HEK293 (cell line): ENCODE results near the gene GNG14.
A peak's percentile ranks its signal among the peaks of the same experiment; 100 is the strongest.

ENCODE experiments used
- BCL11B ChIP-seq: fragments of 450-650 bp; formaldehyde crosslinking; IDR thresholded peaks from 2 replicates; pipeline ENCODE4 v1.5.1; 2016; ENCODE audit warnings: low read depth, missing biosample characterization, missing genetic modification characterization
- GLIS1 ChIP-seq: fragments of 450-650 bp; formaldehyde crosslinking; IDR thresholded peaks from 2 replicates; pipeline ENCODE4 v1.5.1; 2016; ENCODE audit warnings: missing biosample characterization, missing genetic modification characterization
- KLF8 ChIP-seq: fragments of 450-650 bp; formaldehyde crosslinking; IDR thresholded peaks from 2 replicates; pipeline ENCODE4 v1.5.1; 2016; ENCODE audit warnings: missing biosample characterization, missing genetic modification characterization
- SP3 ChIP-seq: fragments of 450-650 bp; formaldehyde crosslinking; IDR thresholded peaks from 2 replicates; pipeline ENCODE4 v1.5.1; 2016; ENCODE audit warnings: missing biosample characterization, missing genetic modification characterization
- ZBTB17 ChIP-seq: fragments of 450-650 bp; formaldehyde crosslinking; IDR thresholded peaks from 2 replicates; pipeline ENCODE4 v1.5.1; 2016; ENCODE audit warnings: missing biosample characterization, missing genetic modification characterization
- ZFP69B ChIP-seq: fragments of 450-650 bp; formaldehyde crosslinking; IDR thresholded peaks from 2 replicates; pipeline ENCODE4 v1.5.1; 2016; ENCODE audit warnings: missing biosample characterization, missing genetic modification characterization
- ZNF2 ChIP-seq: fragments of 450-650 bp; formaldehyde crosslinking; IDR thresholded peaks from 2 replicates; pipeline ENCODE4 v1.5.1; 2016; ENCODE audit warnings: missing biosample characterization, missing genetic modification characterization
- ZNF555 ChIP-seq: fragments of 450-650 bp; formaldehyde crosslinking; conservative IDR thresholded peaks from 2 replicates; pipeline ENCODE4 v1.5.1; 2017; ENCODE audit warnings: missing biosample characterization, mild to moderate bottlenecking, missing genetic modification characterization, inconsistent platforms
- ZNF558 ChIP-seq: fragments of 450-650 bp; formaldehyde crosslinking; IDR thresholded peaks from 2 replicates; pipeline ENCODE4 v1.5.1; 2016; ENCODE audit warnings: missing biosample characterization, missing genetic modification characterization
- ZNF654 ChIP-seq: fragments of 450-650 bp; formaldehyde crosslinking; IDR thresholded peaks from 2 replicates; pipeline ENCODE4 v1.5.1; 2016; ENCODE audit warnings: low read depth, missing biosample characterization, missing genetic modification characterization
- ZNF664 ChIP-seq: fragments of 450-650 bp; formaldehyde crosslinking; IDR thresholded peaks from 2 replicates; pipeline ENCODE4 v1.5.1; 2016; ENCODE audit warnings: missing biosample characterization, missing genetic modification characterization
- TF ChIP-seq, protein P1 (sequence below): fragments of 450-650 bp; formaldehyde crosslinking; conservative IDR thresholded peaks from 2 replicates; pipeline ENCODE4 v1.5.1; 2016; ENCODE audit warnings: low read depth, missing biosample characterization, missing genetic modification characterization
- TF ChIP-seq, protein P2 (sequence below): fragments of 450-650 bp; formaldehyde crosslinking; IDR thresholded peaks from 2 replicates; pipeline ENCODE4 v1.5.1; 2016; ENCODE audit warnings: missing biosample characterization, missing genetic modification characterization
- TF ChIP-seq, protein P3 (sequence below): fragments of 450-650 bp; formaldehyde crosslinking; conservative IDR thresholded peaks from 2 replicates; pipeline ENCODE4 v1.5.1; 2016; ENCODE audit warnings: low read depth, missing biosample characterization, missing genetic modification characterization
- TF ChIP-seq, protein P4 (sequence below): fragments of 450-650 bp; formaldehyde crosslinking; IDR thresholded peaks from 2 replicates; pipeline ENCODE4 v1.5.1; 2016; ENCODE audit warnings: missing biosample characterization, missing genetic modification characterization
- TF ChIP-seq, protein P5 (sequence below): fragments of 450-650 bp; formaldehyde crosslinking; IDR thresholded peaks from 2 replicates; pipeline ENCODE4 v1.5.1; 2016; ENCODE audit warnings: missing biosample characterization, missing genetic modification characterization
- TF ChIP-seq, protein P6 (sequence below): fragments of 450-650 bp; formaldehyde crosslinking; optimal IDR thresholded peaks from 2 replicates; pipeline ENCODE3; 2016; ENCODE audit warnings: missing biosample characterization, mild to moderate bottlenecking, missing genetic modification characterization

GNG14 gene

DNA sequence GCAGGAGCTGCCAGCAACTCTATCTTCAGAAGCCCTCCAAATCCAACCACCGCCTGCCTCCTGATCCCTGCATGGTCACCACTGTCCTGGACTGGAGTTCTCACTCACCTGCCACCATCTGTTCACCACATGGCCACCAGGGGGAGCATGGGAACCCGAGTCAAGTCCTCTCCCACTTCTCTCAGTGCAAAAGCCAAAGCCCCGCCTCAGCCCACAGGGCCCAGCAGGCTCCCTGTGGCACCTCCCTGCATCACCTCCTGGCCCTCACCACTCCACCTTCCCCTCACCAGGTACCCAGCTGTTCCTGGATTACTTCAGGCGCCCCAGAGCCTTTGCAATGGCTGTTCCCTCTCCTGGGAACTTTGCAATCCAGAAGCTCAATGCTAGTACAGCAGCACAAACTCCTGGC is 11.4 kb upstream of the GNG14 start (continued):
- TF ChIP-seq, protein P1, sequence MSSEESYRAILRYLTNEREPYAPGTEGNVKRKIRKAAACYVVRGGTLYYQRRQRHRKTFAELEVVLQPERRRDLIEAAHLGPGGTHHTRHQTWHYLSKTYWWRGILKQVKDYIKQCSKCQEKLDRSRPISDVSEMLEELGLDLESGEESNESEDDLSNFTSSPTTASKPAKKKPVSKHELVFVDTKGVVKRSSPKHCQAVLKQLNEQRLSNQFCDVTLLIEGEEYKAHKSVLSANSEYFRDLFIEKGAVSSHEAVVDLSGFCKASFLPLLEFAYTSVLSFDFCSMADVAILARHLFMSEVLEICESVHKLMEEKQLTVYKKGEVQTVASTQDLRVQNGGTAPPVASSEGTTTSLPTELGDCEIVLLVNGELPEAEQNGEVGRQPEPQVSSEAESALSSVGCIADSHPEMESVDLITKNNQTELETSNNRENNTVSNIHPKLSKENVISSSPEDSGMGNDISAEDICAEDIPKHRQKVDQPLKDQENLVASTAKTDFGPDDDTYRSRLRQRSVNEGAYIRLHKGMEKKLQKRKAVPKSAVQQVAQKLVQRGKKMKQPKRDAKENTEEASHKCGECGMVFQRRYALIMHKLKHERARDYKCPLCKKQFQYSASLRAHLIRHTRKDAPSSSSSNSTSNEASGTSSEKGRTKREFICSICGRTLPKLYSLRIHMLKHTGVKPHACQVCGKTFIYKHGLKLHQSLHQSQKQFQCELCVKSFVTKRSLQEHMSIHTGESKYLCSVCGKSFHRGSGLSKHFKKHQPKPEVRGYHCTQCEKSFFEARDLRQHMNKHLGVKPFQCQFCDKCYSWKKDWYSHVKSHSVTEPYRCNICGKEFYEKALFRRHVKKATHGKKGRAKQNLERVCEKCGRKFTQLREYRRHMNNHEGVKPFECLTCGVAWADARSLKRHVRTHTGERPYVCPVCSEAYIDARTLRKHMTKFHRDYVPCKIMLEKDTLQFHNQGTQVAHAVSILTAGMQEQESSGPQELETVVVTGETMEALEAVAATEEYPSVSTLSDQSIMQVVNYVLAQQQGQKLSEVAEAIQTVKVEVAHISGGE (tag by site-specific recombination), result no peak
- TF ChIP-seq, protein P2, sequence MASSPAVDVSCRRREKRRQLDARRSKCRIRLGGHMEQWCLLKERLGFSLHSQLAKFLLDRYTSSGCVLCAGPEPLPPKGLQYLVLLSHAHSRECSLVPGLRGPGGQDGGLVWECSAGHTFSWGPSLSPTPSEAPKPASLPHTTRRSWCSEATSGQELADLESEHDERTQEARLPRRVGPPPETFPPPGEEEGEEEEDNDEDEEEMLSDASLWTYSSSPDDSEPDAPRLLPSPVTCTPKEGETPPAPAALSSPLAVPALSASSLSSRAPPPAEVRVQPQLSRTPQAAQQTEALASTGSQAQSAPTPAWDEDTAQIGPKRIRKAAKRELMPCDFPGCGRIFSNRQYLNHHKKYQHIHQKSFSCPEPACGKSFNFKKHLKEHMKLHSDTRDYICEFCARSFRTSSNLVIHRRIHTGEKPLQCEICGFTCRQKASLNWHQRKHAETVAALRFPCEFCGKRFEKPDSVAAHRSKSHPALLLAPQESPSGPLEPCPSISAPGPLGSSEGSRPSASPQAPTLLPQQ, result 0 out of 2 replicates have a peak, but pooled peaks have one; percentile 33
- TF ChIP-seq, protein P3, sequence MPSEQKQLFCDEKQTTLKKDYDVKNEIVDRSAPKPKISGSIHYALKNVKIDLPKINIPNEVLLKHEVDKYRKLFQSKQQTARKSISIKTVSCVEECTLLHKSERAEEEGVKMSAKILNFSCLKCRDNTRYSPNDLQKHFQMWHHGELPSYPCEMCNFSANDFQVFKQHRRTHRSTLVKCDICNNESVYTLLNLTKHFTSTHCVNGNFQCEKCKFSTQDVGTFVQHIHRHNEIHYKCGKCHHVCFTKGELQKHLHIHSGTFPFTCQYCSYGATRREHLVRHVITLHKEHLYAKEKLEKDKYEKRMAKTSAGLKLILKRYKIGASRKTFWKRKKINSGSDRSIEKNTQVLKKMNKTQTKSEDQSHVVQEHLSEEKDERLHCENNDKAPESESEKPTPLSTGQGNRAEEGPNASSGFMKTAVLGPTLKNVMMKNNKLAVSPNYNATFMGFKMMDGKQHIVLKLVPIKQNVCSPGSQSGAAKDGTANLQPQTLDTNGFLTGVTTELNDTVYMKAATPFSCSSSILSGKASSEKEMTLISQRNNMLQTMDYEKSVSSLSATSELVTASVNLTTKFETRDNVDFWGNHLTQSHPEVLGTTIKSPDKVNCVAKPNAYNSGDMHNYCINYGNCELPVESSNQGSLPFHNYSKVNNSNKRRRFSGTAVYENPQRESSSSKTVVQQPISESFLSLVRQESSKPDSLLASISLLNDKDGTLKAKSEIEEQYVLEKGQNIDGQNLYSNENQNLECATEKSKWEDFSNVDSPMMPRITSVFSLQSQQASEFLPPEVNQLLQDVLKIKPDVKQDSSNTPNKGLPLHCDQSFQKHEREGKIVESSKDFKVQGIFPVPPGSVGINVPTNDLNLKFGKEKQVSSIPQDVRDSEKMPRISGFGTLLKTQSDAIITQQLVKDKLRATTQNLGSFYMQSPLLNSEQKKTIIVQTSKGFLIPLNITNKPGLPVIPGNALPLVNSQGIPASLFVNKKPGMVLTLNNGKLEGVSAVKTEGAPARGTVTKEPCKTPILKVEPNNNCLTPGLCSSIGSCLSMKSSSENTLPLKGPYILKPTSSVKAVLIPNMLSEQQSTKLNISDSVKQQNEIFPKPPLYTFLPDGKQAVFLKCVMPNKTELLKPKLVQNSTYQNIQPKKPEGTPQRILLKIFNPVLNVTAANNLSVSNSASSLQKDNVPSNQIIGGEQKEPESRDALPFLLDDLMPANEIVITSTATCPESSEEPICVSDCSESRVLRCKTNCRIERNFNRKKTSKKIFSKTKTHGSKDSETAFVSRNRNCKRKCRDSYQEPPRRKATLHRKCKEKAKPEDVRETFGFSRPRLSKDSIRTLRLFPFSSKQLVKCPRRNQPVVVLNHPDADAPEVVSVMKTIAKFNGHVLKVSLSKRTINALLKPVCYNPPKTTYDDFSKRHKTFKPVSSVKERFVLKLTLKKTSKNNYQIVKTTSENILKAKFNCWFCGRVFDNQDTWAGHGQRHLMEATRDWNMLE (tag by site-specific recombination), result no peak
- TF ChIP-seq, protein P4, sequence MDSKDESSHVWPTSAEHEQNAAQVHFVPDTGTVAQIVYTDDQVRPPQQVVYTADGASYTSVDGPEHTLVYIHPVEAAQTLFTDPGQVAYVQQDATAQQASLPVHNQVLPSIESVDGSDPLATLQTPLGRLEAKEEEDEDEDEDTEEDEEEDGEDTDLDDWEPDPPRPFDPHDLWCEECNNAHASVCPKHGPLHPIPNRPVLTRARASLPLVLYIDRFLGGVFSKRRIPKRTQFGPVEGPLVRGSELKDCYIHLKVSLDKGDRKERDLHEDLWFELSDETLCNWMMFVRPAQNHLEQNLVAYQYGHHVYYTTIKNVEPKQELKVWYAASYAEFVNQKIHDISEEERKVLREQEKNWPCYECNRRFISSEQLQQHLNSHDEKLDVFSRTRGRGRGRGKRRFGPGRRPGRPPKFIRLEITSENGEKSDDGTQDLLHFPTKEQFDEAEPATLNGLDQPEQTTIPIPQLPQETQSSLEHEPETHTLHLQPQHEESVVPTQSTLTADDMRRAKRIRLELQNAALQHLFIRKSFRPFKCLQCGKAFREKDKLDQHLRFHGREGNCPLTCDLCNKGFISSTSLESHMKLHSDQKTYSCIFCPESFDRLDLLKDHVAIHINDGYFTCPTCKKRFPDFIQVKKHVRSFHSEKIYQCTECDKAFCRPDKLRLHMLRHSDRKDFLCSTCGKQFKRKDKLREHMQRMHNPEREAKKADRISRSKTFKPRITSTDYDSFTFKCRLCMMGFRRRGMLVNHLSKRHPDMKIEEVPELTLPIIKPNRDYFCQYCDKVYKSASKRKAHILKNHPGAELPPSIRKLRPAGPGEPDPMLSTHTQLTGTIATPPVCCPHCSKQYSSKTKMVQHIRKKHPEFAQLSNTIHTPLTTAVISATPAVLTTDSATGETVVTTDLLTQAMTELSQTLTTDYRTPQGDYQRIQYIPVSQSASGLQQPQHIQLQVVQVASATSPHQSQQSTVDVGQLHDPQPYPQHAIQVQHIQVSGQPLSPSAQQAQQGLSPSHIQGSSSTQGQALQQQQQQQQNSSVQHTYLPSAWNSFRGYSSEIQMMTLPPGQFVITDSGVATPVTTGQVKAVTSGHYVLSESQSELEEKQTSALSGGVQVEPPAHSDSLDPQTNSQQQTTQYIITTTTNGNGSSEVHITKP (tag by site-specific recombination), result no peak
- TF ChIP-seq, protein P5, sequence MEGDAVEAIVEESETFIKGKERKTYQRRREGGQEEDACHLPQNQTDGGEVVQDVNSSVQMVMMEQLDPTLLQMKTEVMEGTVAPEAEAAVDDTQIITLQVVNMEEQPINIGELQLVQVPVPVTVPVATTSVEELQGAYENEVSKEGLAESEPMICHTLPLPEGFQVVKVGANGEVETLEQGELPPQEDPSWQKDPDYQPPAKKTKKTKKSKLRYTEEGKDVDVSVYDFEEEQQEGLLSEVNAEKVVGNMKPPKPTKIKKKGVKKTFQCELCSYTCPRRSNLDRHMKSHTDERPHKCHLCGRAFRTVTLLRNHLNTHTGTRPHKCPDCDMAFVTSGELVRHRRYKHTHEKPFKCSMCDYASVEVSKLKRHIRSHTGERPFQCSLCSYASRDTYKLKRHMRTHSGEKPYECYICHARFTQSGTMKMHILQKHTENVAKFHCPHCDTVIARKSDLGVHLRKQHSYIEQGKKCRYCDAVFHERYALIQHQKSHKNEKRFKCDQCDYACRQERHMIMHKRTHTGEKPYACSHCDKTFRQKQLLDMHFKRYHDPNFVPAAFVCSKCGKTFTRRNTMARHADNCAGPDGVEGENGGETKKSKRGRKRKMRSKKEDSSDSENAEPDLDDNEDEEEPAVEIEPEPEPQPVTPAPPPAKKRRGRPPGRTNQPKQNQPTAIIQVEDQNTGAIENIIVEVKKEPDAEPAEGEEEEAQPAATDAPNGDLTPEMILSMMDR, result peak; percentile 87
- TF ChIP-seq ZNF664 (tag by site-specific recombination) (no peak), ZNF2 (tag by site-specific recombination) (0 out of 2 replicates have a peak, but pooled peaks have one; percentile 54), KLF8 (tag by site-specific recombination) (peak; percentile 56; the same call in 1 of the 2 replicates), ZBTB17 (tag by site-specific recombination) (0 out of 2 replicates have a peak, but pooled peaks have one; percentile 12), GLIS1 (tag by site-specific recombination) (peak; percentile 12; the same call in 1 of the 2 replicates), ZNF555 (tag by site-specific recombination) (no peak), ZFP69B (no peak), SP3 (tag by site-specific recombination) (0 out of 2 replicates have a peak, but pooled peaks have one; percentile 13), ZNF558 (tag by site-specific recombination) (no peak), ZNF654 (tag by site-specific recombination) (peak; percentile 36), BCL11B (tag by site-specific recombination) (no peak)
- TF ChIP-seq, protein P6, sequence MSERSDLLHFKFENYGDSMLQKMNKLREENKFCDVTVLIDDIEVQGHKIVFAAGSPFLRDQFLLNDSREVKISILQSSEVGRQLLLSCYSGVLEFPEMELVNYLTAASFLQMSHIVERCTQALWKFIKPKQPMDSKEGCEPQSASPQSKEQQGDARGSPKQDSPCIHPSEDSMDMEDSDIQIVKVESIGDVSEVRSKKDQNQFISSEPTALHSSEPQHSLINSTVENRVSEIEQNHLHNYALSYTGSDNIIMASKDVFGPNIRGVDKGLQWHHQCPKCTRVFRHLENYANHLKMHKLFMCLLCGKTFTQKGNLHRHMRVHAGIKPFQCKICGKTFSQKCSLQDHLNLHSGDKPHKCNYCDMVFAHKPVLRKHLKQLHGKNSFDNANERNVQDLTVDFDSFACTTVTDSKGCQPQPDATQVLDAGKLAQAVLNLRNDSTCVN (tag by site-specific recombination), result peak; percentile 19
